K562 (cell line): ENCODE results near the gene SH3PXD2B. TPM values are rescaled to one million over a fixed set of nuclear protein-coding genes. Genes with fewer than 3 reads are reported as not detected.

Source experiments
- ATAC-seq: fragments of 200-7000 bp; cut with Tn5 transposase; 3 replicates; pipeline ENCODE4 v1.9.1; 2020; ENCODE audit warnings: moderate library complexity
- BruUV-seq: library from RNA; stranded (reverse); fragments of 400-500 nt; replicated peaks from 2 replicates; lab custom pipeline; 2021; lab: Mats Ljungman, UMichigan
- CTCF ChIA-PET: fragments of 300-600 bp; formaldehyde crosslinking; extraction: SDS; loops from one replicate; lab custom pipeline; 2021; ENCODE audit warnings: low intra/inter-chr PET ratio; lab: Yijun Ruan, JAX
- POLR2A ChIA-PET: fragments of 300-600, 350-650 bp; sonication (Branson Sonifier 250); formaldehyde crosslinking; extraction: SDS; loops from one replicate; lab custom pipeline; 2021; ENCODE audit warnings: antibody characterized with exemption, inconsistent platforms; lab: Yijun Ruan, JAX
- DNase-seq, 4 experiments: peaks; one replicate each; pipeline versions ENCODE4 v3.0.0 to v3.0.0-alpha.2; 2011 to 2018; ENCODE audit warnings: low spot score in 3 of 4, mixed read lengths in 3 of 4; ENCODE audit errors: extremely low read depth in 1 of 4
- FAIRE-seq: peaks from 2 replicates; lab custom pipeline; 2011; peaks lifted over from hg19 to GRCh38; lab: Jason Lieb, UNC
- H2AFZ ChIP-seq: 2 replicates; pipeline ENCODE4 v1.6.0; 2011; ENCODE audit warnings: low read depth, low read length, control low read depth, inconsistent platforms
- H3K27ac ChIP-seq: fragments of 200-600 bp; 3 replicates; pipeline ENCODE4 v1.8.0; 2011; ENCODE audit warnings: low read depth, mild to moderate bottlenecking, control low read depth, inconsistent platforms, low read length, moderate library complexity, mixed read lengths; ENCODE audit errors: extremely low read depth
- H3K27me3 ChIP-seq, 2 experiments: fragments of 300-600 bp in 1 of 2; 2 replicates in 1 of 2; 3 replicates in 1 of 2; pipeline versions ENCODE4 v1.6.0 to v1.8.0; 2011; ENCODE audit warnings: inconsistent platforms in 2 of 2, low read length in 2 of 2, mild to moderate bottlenecking in 1 of 2, mixed read lengths in 1 of 2, moderate library complexity in 1 of 2; ENCODE audit not compliant: control insufficient read depth in 2 of 2, insufficient read depth in 2 of 2
- H3K36me3 ChIP-seq: fragments of 300-600 bp; 3 replicates; pipeline ENCODE4 v1.8.0; 2011; ENCODE audit warnings: mild to moderate bottlenecking, low read length, inconsistent platforms; ENCODE audit not compliant: control insufficient read depth, insufficient read depth
- H3K4me1 ChIP-seq, 2 experiments: fragments of 200-600 bp in 1 of 2; replicated peaks in 1 of 2; 2 replicates in 1 of 2; 3 replicates in 1 of 2; pipeline versions ENCODE4 v1.5.1 to v1.8.0; 2011; ENCODE audit warnings: inconsistent platforms in 2 of 2, low read length in 2 of 2, mild to moderate bottlenecking in 1 of 2, mixed read lengths in 1 of 2, moderate library complexity in 1 of 2; ENCODE audit not compliant: control insufficient read depth in 2 of 2, insufficient read depth in 2 of 2
- H3K4me2 ChIP-seq: 2 replicates; pipeline ENCODE4 v1.6.1; 2011; ENCODE audit warnings: low read length, control low read depth, inconsistent platforms, mixed read lengths; ENCODE audit not compliant: insufficient read depth
- H3K4me3 ChIP-seq: fragments of 200-600 bp; sonication (generic), shearing (Covaris generic); 2 replicates; pipeline ENCODE4 v1.5.1; 2016; ENCODE audit warnings: control low read depth, inconsistent platforms
- H3K79me2 ChIP-seq: fragments of 200-600 bp; 3 replicates; pipeline ENCODE4 v1.8.0; 2011; ENCODE audit warnings: low read length, inconsistent platforms; ENCODE audit not compliant: control insufficient read depth, insufficient read depth
- H3K9ac ChIP-seq, 2 experiments: 2 replicates each; pipeline versions ENCODE4 v1.6.0 to v1.6.1; 2011; ENCODE audit warnings: low read depth in 2 of 2, low read length in 2 of 2, control low read depth in 1 of 2, inconsistent platforms in 1 of 2, mild to moderate bottlenecking in 1 of 2, mixed read lengths in 1 of 2; ENCODE audit not compliant: insufficient read depth in 1 of 2
- H3K9me1 ChIP-seq: one replicate; pipeline ENCODE4 v1.6.0; 2011; ENCODE audit warnings: inconsistent platforms, mild to moderate bottlenecking, low read length, moderate library complexity; ENCODE audit not compliant: control insufficient read depth, insufficient read depth
- H3K9me3 ChIP-seq: replicated peaks from 2 replicates; pipeline ENCODE4 v1.5.1; 2011; ENCODE audit warnings: low read depth, low read length, inconsistent platforms; ENCODE audit not compliant: control insufficient read depth, insufficient read depth
- H4K20me1 ChIP-seq: replicated peaks from 2 replicates; pipeline ENCODE4 v1.6.1; 2011; ENCODE audit warnings: low read length, inconsistent platforms, mixed read lengths; ENCODE audit not compliant: control insufficient read depth, insufficient read depth
- CHD1 ChIP-seq: fragments of 200-600 bp; sonication (generic); IDR thresholded peaks from one replicate; pipeline ENCODE4 v1.6.1; 2012; ENCODE audit warnings: mild to moderate bottlenecking, moderate library complexity, low read length, inconsistent platforms
- ETV1 ChIP-seq: fragments of 450-650 bp; conservative IDR thresholded peaks from 2 replicates; pipeline ENCODE4 v1.6.1; 2016; ENCODE audit warnings: missing genetic modification characterization, control low read depth, low read depth, missing compliant biosample characterization
- ETV6 ChIP-seq, 3 experiments: fragments of 150-350 bp in 1 of 3; sonication (generic) in 1 of 3; formaldehyde crosslinking in 1 of 3; IDR thresholded peaks; 2 replicates each; pipeline versions ENCODE4 v1.6.1 to v1.8.0; 2014 to 2022; ENCODE audit warnings: borderline replicate concordance in 2 of 3, low read depth in 2 of 3, antibody characterized with exemption in 1 of 3, low read length in 1 of 3, mild to moderate bottlenecking in 1 of 3, missing genetic modification reagents in 1 of 3
- GABPB2 ChIP-seq: fragments of 250-450 bp; sonication (Bioruptor Pico); conservative IDR thresholded peaks from 2 replicates; pipeline ENCODE4 v1.5.1; 2021; ENCODE audit warnings: mild to moderate bottlenecking
- KDM5B ChIP-seq: fragments of 200-600 bp; sonication (generic); IDR thresholded peaks from 2 replicates; pipeline ENCODE4 v1.6.1; 2012; ENCODE audit warnings: low read depth, mild to moderate bottlenecking, moderate library complexity, low read length, control low read depth, inconsistent platforms; ENCODE audit not compliant: insufficient replicate concordance
- MBD2 ChIP-seq: sonication (generic); IDR thresholded peaks from 2 replicates; pipeline ENCODE4 v1.6.1; 2016; ENCODE audit warnings: low read depth, borderline replicate concordance
- MEF2D ChIP-seq: conservative IDR thresholded peaks from 2 replicates; pipeline ENCODE4 v1.6.1; 2016; ENCODE audit warnings: low read depth, missing genetic modification characterization, missing compliant biosample characterization
- NFE2L1 ChIP-seq: fragments of 450-650 bp; IDR thresholded peaks from 2 replicates; pipeline ENCODE4 v1.6.1; 2016; ENCODE audit warnings: missing genetic modification characterization, low read depth, mild to moderate bottlenecking, missing compliant biosample characterization, moderate library complexity, borderline replicate concordance
- NFIX ChIP-seq: fragments of 250-450 bp; sonication (Bioruptor Pico); IDR thresholded peaks from 2 replicates; pipeline ENCODE4 v1.4.0; 2020; ENCODE audit warnings: low read depth, mild to moderate bottlenecking, moderate library complexity
- NFXL1 ChIP-seq: fragments of 450-650 bp; formaldehyde crosslinking; IDR thresholded peaks from 2 replicates; pipeline ENCODE4 v1.4.0; 2021; ENCODE audit warnings: mild to moderate bottlenecking
- SAFB2 ChIP-seq: fragments of 200-400 bp; formaldehyde crosslinking; IDR thresholded peaks from 2 replicates; pipeline ENCODE4 v1.6.1; 2018; ENCODE audit warnings: borderline replicate concordance, low read length, low read depth, moderate library complexity; ENCODE audit not compliant: severe bottlenecking
- SMARCA4 ChIP-seq: fragments of 450-650 bp; IDR thresholded peaks from 2 replicates; pipeline ENCODE4 v1.6.1; 2016
- STAT5A ChIP-seq: IDR thresholded peaks from 2 replicates; pipeline ENCODE4 v1.6.1; 2012; ENCODE audit warnings: low read length, inconsistent platforms, borderline replicate concordance
- ZBTB17 ChIP-seq: fragments of 450-650 bp; formaldehyde crosslinking; IDR thresholded peaks from 2 replicates; pipeline ENCODE4 v1.4.0; 2020; ENCODE audit warnings: mild to moderate bottlenecking
- ZNF316 ChIP-seq: fragments of 450-650 bp; IDR thresholded peaks from 2 replicates; pipeline ENCODE4 v1.6.1; 2016
- ZNF561 ChIP-seq: fragments of 450-650 bp; formaldehyde crosslinking; conservative IDR thresholded peaks from 2 replicates; pipeline ENCODE4 v1.4.0; 2020; ENCODE audit warnings: mild to moderate bottlenecking, moderate library complexity
- ZNF589 ChIP-seq: fragments of 200-800 bp; sonication (Bioruptor generic); IDR thresholded peaks from 2 replicates; pipeline ENCODE4 v1.6.1; 2016; ENCODE audit warnings: low read depth, missing genetic modification characterization, missing compliant biosample characterization
- WGBS: fragments of 100-300 bp; shearing (Covaris generic); methylation state at CpG from one replicate; pipeline ENCODE4 v1.1.6; 2016; ENCODE audit warnings: low coverage, mixed read lengths; ENCODE audit not compliant: insufficient coverage; ENCODE audit errors: missing lambda C conversion rate; 5-methylcytosine and 5-hydroxymethylcytosine counted together
- in situ Hi-C: fragments of 300-500 bp; cut with MboI; formaldehyde crosslinking; loops from 4 replicates; pipeline ENCODE4 v1.15.0; 2018; ENCODE audit warnings: inconsistent platforms, mixed read lengths
- intact Hi-C: fragments of 100-400 bp; cut with micrococcal nuclease; formaldehyde crosslinking; loops from 2 replicates; pipeline ENCODE4 v1.14.2; 2022
- polyA plus RNA-seq, 8 experiments: library from polyadenylated mRNA; depleted of rRNA in 4 of 8; stranded (reverse) in 5 of 8; unstranded in 3 of 8; fragments of >200 nt; fragmentation: Nextera tagmentation in 2 of 8; fragmentation: Illumina TruSeq in 1 of 8; extraction: Ambion mirVana in 2 of 8; extraction: Trizol in 1 of 8; gene quantifications; 2 replicates each; pipeline versions ENCODE4 v1.2.1 to v1.2.3, GENCODE V29; 2011 to 2014; ENCODE audit warnings: inconsistent platforms in 1 of 8, missing spikeins in 1 of 8
- total RNA-seq, 7 experiments: library from RNA; depleted of rRNA in 6 of 7; stranded (reverse); fragments of >200 nt in 6 of 7; fragmentation: Illumina TruSeq in 2 of 7; extraction: Trizol in 2 of 7; gene quantifications; 2 replicates each; pipeline versions ENCODE4 v1.2.1 to v1.2.3, GENCODE V29; 2011 to 2021; ENCODE audit warnings: low replicate concordance in 1 of 7

SH3PXD2B gene
- total and polyA plus RNA-seq, 9 of the 15 experiments (the other 6 are each of a cell fraction or from before 2014, with no cell fraction given): 0.04 to 0.66 (median 0.19) TPM

DNA sequence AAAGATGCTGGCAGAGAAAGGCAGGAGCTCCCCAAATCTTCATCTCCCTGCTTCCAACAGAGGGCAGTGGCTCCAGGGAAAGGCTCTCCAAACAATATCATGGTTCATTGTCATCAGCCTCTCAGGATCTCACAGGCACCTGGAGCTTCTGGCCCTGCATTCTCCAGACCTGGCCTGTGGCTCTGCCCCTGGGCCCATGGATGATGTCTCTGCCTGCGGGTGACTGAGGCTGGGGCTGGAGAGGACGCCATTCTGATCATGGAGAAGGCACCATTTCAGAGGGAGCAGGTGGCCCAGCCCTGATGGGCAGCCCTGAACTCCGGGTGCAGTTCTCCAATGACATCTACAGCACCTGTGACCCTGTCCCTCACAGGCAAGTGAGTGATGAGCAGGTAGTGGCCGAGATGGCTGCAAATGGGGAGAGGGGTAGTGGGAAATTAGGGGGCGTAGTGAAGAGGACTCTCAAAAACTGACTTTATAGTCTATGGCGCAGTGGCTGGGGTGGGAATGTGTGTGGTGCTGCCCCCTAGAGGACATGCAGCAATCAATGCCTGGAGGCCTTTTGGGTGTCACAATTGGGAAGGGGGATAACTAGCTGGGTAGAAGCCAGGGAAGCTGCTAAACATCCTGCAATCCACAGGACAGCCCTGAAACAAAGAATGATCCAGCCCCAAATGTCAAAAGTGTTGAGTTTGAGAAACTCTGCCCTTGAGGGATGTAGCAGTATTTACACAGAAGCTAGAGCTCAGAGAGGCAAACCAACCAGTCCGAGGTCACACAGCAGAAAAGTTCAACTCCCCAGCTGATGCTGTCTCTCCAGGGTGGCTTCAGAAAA lies 3.2 kb downstream of the SH3PXD2B start (continued):
- TF ChIP-seq MEF2D (tag): no peak
- TF ChIP-seq ZNF561 (CRISPR knock-in tag): no peak

DNA sequence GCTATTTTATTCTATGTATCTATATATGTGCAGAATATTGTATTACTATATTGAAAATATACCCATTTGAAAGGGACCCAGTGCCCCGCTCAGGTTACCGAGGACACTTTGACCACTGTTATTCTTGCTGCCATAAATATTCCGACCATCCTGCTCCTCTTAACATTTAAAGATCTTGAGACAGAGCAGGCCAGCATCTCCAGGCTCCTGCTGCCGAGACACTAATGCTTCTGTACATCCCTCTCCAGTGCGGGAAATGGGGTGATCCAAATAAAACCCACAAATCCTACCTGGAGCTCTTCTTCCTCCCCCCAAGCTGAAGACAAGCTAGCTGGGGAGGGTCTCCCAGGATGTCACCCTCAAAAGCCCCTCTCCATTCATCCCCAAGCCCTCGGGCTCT lies 3.9 kb downstream of the SH3PXD2B start:
- intact Hi-C loops (loop anchor here (2.0 to 10.0 kb wide), 2 partner anchors 118 to 346 kb away; no protein-coding TSS in a partner anchor), in situ Hi-C loops (loop anchor here (10.0 kb wide), 1 partner anchor 346 kb away; no protein-coding TSS in a partner anchor)
- no peak overlapping the region for H2AFZ ChIP-seq
- no peaks in the 10 kb centered on the region for H3K79me2 ChIP-seq
- CTCF ChIA-PET: no interaction called here
- no peaks in the 10 kb centered on the region for H3K9me3 ChIP-seq
- no peaks in the 10 kb centered on the region for H3K36me3 ChIP-seq
- peaks cover 19 to 57% of the 10 kb centered on the region in 2 experiments; a peak in 4 of 5 replicates for H3K27me3 ChIP-seq
- no TSS peak for BruUV-seq
- H3K4me1 ChIP-seq: peaks cover 3 to 12% of the 10 kb centered on the region in 2 experiments; a peak in 3 of 5 replicates
- ATAC-seq (no peak), FAIRE-seq (no peak), DNase-seq (no peak)
- no peak overlapping the region for H3K4me2 ChIP-seq
- TF ChIP-seq SMARCA4: no peak
- TF ChIP-seq SAFB2: no peak
- no peak for TF ChIP-seq MBD2
- TF ChIP-seq ETV6 (IDR thresholded peaks at IDR 0.05; ENCODE audit: borderline replicate concordance in 1 of 2, low read depth in 2 of 2, low read length in 1 of 2): no peak
- TF ChIP-seq ETV6 (CRISPR knock-in tag; IDR thresholded peaks at IDR 0.05; ENCODE audit: borderline replicate concordance): no peak
- no peak for TF ChIP-seq CHD1
- no peak for TF ChIP-seq KDM5B
- TF ChIP-seq GABPB2 (CRISPR knock-in tag): no peak
- no peak for TF ChIP-seq ZNF316
- no peak for TF ChIP-seq NFIX (CRISPR knock-in tag)
- no peak for TF ChIP-seq ZBTB17 (CRISPR knock-in tag)
- TF ChIP-seq ETV1 (tag): no peak
- TF ChIP-seq ZNF589: no peak
- no peak for TF ChIP-seq NFE2L1 (tag)
- no peak for TF ChIP-seq NFXL1 (CRISPR knock-in tag)
- no peak for TF ChIP-seq STAT5A
- H3K9ac ChIP-seq: no peak overlapping the region
- WGBS: 2% methylated on average over 6 of the region's 6 CpGs
- POLR2A ChIA-PET: interaction anchor here (0.9 to 1.0 kb wide), 2 partner anchors 12 to 26 kb away, joined by 3 to 7 read pairs; no protein-coding TSS in a partner anchor
- no peak overlapping the region for H3K27ac ChIP-seq
- H4K20me1 ChIP-seq: peaks cover 16% of the 10 kb centered on the region
- H3K9me1 ChIP-seq: no peaks in the 10 kb centered on the region
- H3K4me3 ChIP-seq: no peak overlapping the region
